ENCODE data around the gene MYCBP2.
"Not testable (repeated sequence)": the region's sequence is repeated elsewhere in the genome, so short reads cannot be mapped to it uniquely, and the experiment has no call there.

Gene MYCBP2, protein sequence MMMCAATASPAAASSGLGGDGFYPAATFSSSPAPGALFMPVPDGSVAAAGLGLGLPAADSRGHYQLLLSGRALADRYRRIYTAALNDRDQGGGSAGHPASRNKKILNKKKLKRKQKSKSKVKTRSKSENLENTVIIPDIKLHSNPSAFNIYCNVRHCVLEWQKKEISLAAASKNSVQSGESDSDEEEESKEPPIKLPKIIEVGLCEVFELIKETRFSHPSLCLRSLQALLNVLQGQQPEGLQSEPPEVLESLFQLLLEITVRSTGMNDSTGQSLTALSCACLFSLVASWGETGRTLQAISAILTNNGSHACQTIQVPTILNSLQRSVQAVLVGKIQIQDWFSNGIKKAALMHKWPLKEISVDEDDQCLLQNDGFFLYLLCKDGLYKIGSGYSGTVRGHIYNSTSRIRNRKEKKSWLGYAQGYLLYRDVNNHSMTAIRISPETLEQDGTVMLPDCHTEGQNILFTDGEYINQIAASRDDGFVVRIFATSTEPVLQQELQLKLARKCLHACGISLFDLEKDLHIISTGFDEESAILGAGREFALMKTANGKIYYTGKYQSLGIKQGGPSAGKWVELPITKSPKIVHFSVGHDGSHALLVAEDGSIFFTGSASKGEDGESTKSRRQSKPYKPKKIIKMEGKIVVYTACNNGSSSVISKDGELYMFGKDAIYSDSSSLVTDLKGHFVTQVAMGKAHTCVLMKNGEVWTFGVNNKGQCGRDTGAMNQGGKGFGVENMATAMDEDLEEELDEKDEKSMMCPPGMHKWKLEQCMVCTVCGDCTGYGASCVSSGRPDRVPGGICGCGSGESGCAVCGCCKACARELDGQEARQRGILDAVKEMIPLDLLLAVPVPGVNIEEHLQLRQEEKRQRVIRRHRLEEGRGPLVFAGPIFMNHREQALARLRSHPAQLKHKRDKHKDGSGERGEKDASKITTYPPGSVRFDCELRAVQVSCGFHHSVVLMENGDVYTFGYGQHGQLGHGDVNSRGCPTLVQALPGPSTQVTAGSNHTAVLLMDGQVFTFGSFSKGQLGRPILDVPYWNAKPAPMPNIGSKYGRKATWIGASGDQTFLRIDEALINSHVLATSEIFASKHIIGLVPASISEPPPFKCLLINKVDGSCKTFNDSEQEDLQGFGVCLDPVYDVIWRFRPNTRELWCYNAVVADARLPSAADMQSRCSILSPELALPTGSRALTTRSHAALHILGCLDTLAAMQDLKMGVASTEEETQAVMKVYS (N-terminal part only)

DNA sequence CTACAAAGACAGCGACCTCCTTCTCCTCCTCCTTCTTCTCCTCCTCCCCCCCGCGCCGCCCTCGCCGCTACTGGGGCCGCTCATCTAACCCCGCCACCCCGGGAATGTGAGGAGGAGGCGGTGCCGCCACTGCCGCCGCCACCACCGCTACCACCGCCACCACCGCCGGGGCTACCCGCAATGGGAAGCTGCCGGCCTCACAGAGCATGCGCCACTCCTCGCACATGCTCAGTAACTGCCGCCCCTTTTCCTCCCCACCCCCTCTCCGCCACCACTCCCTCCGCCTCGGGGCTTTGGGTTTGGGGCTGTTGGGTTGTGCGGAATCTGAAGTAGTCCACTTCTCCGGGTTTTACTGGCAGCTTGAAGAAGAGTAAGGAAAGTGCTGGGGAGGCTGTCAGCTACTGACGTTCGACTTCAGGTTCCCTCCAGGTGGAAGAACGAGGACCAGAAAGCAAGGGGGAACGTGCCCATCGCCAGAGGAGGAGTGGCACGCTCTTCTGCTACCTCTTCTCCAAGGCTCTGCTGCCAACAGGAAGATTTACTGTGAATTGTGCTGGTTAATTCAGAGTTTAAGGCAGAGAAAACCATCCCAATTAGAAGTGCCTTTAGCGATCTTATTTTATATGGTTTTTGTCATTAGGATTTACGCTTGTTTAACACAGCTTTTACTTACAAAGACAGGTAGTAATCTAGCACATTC, at the start of gene MYCBP2:
Gene MYCBP2 (minus strand): TSS at position 190 of the 700 bp plus-strand sequence. CDS start 319 bp downstream, outside the sequence.
- DNase-seq, result peak; percentile 92

DNA sequence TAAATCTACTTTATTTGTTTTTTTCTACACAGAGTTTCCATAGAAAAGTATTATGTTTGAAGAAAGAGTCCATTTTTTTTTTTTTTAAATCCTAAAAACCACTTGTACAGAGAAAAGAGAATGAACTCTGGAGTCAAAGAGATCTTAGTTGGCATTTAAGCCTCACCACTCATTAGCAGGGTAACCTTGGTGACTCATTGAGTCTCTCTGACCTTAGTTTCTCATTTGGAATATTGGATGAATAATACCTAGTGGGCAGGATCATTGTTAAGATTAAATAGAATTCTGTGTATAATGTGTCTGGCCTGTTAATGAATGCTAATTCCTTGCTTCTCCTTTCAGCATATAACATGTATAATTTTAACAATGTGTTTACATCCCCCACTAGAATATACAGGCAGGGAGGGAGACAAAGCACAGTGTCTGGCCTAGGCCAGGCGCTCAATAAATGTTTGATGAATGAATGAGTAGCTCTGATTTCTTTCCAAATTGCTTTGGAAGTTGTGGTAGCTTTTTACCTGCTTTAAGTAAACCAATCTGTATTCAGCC, 48.7 kb upstream of the MYCBP2 start:
- no peak for DNase-seq

DNA sequence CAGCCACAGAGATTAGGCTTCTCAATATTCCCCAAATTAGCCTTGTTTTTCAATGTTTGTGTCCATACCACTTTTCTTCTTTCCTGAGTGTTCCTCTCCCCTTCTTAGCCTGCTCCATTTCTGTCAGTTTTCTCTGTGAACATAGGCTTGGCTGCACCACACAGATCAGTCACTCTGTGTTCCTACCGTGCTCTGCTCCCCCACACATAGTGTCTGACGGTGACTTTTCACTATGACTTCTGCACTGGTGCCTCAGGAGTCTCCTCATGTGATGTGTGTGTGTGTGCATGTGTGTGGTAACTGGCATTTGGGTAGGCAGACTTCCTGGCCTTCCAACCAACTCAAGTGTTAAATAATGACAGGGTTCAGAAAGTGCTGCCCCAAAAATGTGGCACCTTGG, 47.9 kb upstream of the MYCBP2 start:
- DNase-seq, result no peak

DNA sequence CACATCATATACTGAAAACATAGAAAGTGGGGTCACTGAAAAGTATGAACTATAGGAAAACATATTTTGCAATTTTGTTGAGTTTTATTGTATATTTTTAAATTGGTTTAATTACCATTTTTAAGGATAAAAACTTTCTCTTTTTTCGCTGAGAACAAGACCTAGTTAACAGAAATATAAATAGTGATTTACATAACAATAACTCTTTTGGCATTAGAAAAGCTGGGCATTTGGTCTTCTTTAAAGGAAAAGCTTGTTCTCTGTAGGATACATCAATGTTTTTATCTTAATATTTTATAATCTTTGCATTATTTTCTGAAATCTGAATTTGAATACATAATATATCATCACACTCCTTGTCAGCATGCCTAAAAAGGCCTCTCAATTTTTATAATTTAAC, 47.4 kb upstream of the MYCBP2 start:
- no peak for DNase-seq

DNA sequence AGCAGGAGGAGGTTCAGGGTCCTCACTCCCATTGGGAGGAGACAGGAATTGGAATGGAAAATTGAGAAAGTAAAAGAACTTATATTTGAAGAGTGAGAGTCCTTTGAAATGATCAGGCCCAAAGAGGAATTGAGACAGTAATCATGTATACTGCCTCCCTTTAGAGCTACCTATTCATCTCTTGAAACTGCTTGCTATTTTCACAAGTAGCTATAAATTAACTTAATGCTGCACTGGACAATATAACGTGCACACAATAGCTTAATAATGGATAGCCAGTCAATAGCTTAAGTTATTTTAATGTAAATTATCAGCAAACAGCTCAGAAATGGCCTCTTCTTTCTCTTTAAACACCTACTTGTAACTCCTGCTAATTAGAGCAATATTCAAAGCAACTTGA, 46.6 kb upstream of the MYCBP2 start:
- DNase-seq, result no peak

DNA sequence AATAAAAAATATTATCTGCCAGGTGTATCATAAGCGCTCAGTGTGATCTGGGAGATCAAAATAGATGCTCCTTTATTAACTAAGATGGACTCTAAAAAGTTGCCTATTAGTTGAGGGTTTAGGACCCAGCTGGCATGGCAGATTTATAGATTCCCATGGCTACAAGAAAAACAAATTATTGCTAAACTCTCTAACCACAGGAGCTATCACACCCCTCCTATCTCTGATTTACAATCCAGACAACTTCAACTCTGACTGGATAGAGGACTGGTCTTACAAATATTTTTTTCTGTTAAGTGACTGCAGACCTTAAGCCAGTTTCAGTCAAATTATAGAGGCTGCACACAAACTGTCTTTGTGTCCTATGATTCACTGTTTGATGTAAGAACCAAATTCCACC, 45.4 kb upstream of the MYCBP2 start:
- DNase-seq, result no peak

DNA sequence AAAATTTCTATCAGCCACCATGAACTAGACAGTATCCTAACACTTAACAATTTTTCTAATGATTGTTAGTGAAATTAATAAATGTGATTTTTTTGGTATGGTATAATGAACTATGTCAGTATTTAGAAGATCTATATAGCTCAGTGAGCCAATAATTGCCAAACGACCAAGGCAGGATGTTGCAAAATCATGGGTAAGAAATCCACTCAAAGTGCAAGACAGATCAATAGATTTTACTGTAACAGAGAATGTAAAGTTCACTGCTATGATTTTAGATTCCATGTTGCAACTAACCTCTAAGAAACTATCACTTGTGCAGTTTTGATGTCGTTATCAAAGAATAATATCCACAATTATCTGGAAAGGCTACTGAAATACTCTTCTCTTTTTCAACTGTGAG, 44.0 kb upstream of the MYCBP2 start:
- no peak for DNase-seq

DNA sequence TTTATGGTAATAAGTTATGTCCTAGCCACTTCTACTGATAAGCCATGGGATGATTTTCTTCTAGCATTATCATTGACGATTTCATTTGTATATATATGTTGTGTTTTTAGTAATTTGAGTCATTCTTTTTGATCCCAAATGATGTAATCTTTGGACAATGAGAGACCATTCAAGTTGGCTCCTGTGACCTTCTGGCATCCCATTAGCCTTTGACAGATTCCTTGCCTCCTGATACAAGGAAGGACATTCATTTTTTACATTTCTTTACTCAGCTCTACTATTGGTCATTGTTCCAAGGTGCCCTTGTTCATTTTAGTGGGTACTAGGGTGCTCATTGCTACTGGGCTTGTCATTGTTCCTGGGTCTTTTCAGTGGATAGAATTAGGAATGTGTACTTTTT, 35.3 kb upstream of the MYCBP2 start:
- DNase-seq, result no peak

DNA sequence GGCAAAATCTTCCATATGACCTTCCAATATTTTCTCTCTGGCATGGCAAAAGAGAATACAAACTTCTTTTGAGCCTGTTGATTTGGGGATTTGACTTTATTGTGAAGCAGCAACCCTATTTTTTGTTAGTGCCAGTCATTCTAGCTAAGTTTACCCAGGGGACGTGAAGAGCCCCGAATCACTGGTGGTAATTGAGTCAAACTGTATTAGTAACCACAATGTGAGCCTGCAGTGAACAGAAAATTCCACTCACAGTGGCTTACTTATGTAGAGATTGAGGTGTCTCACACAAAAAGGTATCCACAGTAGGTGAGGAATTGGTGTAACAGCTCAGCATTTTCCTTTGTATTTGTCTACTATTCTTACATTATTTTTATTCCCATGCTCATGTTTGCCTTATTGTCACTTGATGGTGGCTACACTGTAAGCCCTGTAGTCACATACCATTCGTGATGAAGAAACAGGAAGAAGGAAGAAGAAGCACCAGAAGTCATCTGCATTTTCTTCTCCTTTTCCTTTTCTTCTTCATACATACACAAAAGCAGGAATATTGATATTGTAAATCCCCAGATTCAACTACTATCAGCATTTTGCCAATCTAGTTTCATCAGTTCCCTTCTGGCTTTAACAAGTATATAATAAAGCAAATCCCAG, 33.3 kb upstream of the MYCBP2 start:
- DNase-seq, result no peak

DNA sequence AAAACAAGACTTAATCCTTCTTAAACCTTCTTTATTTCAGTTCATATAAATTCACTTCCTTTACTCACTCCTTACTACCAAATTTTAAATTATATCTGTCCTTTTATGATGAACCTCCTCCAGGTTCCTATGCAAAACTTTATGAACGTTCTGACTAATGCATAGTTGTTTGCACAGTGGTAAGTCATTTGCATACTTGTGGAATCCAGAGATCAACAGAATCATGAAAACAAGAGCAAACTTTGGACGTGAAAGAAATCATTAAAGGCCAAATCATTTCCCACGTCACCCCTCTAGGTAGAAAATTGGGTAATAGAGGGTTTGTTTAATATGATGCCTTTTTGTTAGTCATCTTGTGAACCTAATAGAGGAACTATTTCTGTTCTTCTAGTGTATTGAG, 32.3 kb upstream of the MYCBP2 start:
- no peak for DNase-seq

DNA sequence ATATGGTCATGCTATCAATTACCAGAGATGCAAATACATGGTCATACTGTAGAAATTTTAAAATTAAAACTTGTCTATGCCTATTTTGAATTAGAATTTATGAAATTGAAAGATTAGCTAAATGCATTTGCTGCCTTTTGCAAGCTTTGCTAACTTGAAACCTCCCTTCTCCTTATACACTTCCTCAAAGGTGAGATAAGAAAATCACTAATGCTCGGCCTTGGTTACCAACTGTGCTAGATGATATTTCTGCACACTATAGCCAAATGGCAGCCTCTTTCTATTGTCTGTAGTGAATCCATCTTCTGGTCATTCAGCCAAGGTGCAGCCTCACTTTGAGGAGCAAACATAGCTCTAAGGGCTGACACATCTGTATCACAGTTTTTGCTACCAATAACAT, 31.1 kb upstream of the MYCBP2 start:
- no peak for DNase-seq

DNA sequence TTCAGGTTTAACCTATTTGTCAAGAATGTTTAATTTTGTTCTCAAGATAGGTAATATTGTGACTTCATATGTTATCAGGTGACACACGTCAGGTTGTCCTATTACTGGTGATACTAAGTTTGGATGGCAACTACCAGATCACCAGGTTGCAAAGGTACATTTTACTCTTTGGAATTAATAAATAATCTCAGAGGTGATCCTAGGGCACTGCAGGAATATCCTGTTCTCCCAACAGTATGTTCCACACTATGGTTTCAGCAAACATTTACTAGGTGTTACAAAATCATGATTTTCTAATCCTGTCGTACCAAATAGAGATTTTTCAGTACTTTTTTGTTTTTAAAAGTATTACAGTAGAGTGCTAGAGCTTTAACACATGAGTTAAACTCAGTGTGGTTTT, 29.3 kb upstream of the MYCBP2 start:
- no peak for DNase-seq

DNA sequence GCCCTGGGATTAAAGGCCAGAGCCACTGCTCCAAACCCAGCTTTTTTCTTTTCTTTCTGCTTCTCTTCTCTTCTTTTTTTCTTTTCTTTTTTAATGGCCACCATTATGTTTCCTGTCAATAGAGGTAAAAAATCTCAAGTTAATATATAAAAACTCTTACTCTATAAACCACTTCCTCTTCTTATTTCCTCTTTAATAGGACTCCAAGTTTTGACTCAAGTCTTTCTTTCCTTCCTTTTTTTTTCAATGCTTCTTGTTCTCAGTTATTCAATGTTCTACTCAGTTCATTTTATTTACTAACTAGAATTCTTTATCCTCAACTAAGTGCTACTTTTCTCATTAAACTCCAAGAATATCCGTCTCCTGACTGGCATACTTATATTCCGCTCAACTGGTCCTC, 27.1 kb upstream of the MYCBP2 start:
- no peak for DNase-seq

DNA sequence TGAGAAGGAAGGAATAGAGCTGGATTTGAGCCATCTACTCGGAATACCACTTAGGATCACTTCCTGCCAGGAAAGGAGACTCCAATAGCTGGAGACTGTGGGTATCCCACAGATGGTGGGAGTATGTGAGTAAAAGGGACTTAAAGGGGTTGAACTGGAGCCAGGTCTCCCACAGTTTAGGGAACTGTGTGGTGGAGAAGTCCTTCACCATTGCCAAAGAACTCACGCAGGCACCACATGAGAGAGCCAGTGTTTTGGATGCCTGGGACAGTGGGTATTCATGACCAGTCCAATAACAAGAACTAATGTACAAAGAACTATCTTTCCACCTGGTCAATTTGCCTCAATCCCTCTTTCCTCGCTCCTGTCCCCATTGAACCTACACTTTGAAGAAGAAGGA, 24.4 kb upstream of the MYCBP2 start:
- no peak for DNase-seq

DNA sequence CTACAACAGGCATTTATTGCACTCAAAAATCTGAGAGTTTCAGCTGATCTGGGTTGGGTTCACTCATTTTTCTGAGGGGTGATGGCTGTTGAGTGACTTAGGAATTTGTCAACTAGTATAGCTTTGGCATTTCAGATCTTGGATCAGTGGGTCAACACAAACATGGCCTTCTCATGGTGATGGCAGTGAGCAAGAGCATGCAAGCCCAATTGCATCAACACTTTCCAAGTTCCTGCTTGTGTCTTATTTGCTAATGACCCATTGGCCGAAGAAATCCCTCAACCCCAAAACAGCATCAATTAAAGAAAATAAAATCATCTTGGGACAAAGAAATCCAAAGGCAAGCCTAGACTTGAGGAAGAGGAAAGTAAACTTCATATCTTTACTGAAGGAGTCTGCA, 23.9 kb upstream of the MYCBP2 start:
- no peak for DNase-seq

DNA sequence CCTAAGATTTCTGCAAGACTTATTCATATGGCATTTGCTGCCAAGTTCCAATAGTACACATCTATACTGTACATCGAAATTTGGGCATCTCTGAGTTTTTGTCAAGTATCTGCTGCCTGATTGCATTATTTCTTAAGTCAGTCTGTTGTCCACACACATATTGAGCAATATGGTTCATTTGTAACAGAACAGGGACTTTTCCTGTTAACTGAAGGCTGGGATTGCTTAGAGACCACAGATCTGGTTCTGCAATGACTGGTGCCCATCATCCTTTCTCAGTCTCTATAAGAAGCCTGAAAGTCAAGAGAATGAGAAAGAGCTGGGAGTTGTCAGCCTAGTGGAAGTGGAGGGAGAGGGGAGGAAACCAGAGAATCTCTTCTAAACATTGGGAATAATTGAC, 22.5 kb upstream of the MYCBP2 start:
- no peak for DNase-seq

DNA sequence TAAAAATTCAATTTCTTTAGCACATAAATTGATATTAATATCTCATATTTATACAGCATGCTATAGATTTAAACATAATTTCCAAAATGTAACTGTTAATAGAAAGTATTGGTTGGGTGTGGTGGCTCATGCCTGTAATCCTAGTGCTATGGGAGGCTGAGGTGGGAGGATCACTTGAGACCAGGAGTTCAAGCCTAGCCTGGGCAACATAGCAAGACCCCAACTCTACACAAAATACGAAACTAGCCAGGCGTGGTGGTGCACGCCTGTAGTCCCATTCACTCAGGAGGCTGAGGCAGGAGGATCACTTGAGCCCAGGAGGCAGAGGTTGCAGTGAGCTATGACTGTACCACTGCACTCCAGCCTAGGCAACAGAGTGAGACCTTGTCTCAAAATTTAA, 20.5 kb upstream of the MYCBP2 start:
- not testable (repeated sequence) for DNase-seq

DNA sequence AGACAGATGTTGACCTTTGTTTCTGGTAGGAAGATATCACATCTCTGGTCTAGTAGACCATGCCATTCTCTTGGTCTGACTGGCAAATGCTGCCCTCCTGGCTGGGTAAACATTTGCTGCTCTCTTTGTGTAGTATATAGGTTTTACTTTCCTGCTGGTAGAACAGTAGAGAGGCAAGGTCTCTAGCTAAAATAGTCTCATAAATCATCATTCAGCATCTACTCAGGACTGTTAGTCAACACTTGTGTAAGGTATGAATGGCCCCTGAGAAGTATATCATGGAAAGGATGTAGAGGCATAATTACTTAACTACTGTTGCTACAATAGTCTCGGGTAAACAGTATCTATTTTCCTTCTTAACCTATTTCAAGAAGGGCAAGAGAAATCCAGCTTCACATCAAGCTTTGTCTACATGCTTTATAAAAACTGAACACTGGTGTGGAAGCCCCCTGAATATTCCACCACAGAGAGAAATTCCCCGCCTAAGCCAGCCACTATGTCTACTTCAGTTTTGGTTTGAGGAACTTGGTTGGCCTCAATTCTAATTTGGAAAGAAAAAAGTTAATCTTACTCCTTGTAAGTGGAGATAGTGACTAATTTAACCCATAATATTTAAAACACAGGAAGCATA, 18.4 kb upstream of the MYCBP2 start:
- no peak for DNase-seq

DNA sequence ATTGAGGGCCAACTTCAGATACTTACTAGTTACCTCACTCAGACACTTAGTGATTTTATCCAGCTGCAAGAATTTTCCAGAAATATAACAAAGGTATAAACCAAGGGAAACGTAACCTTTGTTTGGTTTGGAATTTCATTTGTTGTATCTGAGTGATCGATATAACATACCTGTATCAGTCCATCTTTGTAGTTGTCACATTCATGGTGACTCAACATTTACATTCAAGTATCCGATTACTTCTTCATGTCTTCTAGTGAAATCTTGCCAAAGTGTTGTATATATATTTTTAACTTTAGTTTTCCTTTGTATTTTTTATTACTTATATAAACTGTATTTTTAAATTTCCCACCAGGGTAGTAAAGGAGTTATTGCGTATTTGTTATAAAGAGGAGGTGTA, 16.9 kb upstream of the MYCBP2 start:
- DNase-seq, result no peak

DNA sequence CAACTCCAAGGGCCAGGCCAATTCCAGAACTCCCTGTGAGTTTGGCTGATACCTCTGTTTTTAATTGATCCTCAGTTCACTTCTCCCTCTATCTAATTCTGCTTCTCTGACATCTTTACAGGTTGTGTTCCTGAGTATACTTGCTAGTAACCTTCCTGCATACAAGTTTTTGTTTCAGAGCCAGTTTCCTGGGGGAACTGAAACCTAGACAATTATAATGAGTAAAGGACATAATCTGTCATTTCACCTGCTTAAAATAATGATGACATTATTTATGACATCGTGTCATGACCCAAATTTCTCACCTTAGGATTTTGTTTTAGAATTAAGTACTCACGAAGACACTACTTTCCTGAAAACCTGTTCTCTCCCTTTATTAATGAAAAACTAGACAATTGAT, 12.5 kb upstream of the MYCBP2 start:
- no peak for DNase-seq

DNA sequence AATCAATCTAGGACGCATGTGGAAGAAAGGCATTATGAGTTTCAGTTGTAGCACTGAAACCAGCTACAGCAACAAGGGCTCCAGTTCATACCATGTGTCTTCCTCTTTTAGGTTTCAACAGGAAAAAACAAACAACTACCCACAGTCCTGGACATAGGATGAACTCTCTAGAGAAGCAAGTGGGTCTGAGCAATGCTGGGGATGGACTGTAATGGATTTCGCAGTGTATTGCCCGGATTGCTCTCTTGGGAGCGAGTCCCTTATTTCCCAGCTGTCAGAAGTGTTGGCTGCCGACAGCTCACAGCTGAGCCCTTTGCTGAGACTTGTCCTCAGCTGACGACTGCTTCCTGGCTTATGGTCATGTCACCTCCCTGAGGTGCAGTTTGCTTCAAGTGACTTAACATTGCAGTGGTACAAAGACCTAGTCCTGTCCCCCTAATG, 12.1 kb upstream of the MYCBP2 start:
- no peak for DNase-seq
